GM23248 (cell line): Measurements from ENCODE around the gene CBY2.

ENCODE experiments used
- EZH2 ChIP-seq: fragments of 200-600 bp; sonication (generic); IDR thresholded peaks from 2 replicates; pipeline ENCODE4 v1.6.1; 2018; ENCODE audit warnings: antibody characterized with exemption, mild to moderate bottlenecking; ENCODE audit not compliant: insufficient read depth, poor library complexity, severe bottlenecking
- EZH2phosphoT487 ChIP-seq: fragments of 200-600 bp; sonication (generic); IDR thresholded peaks from 2 replicates; pipeline ENCODE4 v1.6.1; 2018; ENCODE audit warnings: antibody characterized with exemption, moderate library complexity, mild to moderate bottlenecking, low read depth; ENCODE audit not compliant: insufficient read depth

GRCh38 chr13:45670189-45670885, 31.8 kb upstream of the CBY2 start:
- TF ChIP-seq EZH2, result no peak
- TF ChIP-seq EZH2phosphoT487, result no peak
